Measurements from ENCODE around the gene MVB12B. TPM values are rescaled to one million over a fixed set of nuclear protein-coding genes. Genes with fewer than 3 reads are reported as not detected.

The MVB12B gene
- total and polyA plus RNA-seq, 2 of the 8 experiments (the other 6 are each of a cell fraction or from before 2014, with no cell fraction given) = 2.6 to 5.0 TPM

GRCh38 chr9:126508171-126508591 lies 181.6 kb downstream of the MVB12B start:
- Histone ChIP-seq H3K23ac (ENCODE audit: insufficient read length) (no peak overlapping the region), H3K4me1 (replicated peaks in 1 of 4; ENCODE audit: control insufficient read depth in 3 of 4, insufficient read depth in 4 of 4, low read length in 3 of 4) (peaks cover 0 to 4% (median 1%) of the 10 kb centered on the region in 4 experiments; a peak in 4 of 7 replicates), H2BK12ac (ENCODE audit: low read depth, low read length) (no peak overlapping the region), H2AFZ (ENCODE audit: low read length) (no peak overlapping the region), H3K14ac (ENCODE audit: insufficient read length) (no peak overlapping the region), H3K79me1 (ENCODE audit: low read depth, low read length) (no peaks in the 10 kb centered on the region), H4K20me1 (replicated peaks in 1 of 2; ENCODE audit: control insufficient read depth in 1 of 2, insufficient read depth in 2 of 2, low read length in 2 of 2) (no peaks in the 10 kb centered on the region), H3K36me3 (ENCODE audit: control insufficient read depth in 2 of 4, insufficient read depth in 4 of 4, low read length in 3 of 4) (no peaks in the 10 kb centered on the region; a peak in 1 of 8 replicates), H3K18ac (ENCODE audit: extremely low read depth, low read length) (no peak overlapping the region), H2BK15ac (ENCODE audit: low read length) (no peak overlapping the region), H4K8ac (ENCODE audit: extremely low read depth, insufficient read depth, low read length) (no peak overlapping the region; the same call in 1 of the 2 replicates), H2AK5ac (ENCODE audit: low read depth, low read length) (no peak overlapping the region), H3K79me2 (ENCODE audit: control insufficient read depth in 1 of 2, insufficient read depth in 2 of 2, low read length in 2 of 2) (no peaks in the 10 kb centered on the region), H3K9ac (replicated peaks in 1 of 4; ENCODE audit: extremely low read depth in 1 of 4, low read depth in 3 of 4, low read length in 3 of 4) (no peak overlapping the region), H3K27ac (ENCODE audit: low read depth, low read length) (no peak overlapping the region), H3K4me3 (ENCODE audit: extremely low read depth in 1 of 4, insufficient read depth in 2 of 4, low read depth in 3 of 4, low read length in 4 of 4) (no peak overlapping the region), H2BK5ac (ENCODE audit: low read depth, low read length) (no peak overlapping the region), H3K27me3 (replicated peaks in 1 of 4; ENCODE audit: control insufficient read depth in 3 of 4, extremely low read depth in 1 of 4, insufficient read depth in 3 of 4, low read length in 3 of 4) (no peaks in the 10 kb centered on the region; a peak in 3 of 7 replicates), H3K4me2 (ENCODE audit: insufficient read depth in 1 of 2, low read depth in 2 of 2, low read length in 2 of 2) (no peak overlapping the region), H3K23me2 (ENCODE audit: low read depth, low read length) (no peaks in the 10 kb centered on the region), H3K9me3 (ENCODE audit: insufficient read depth in 2 of 2, low read depth in 1 of 2, low read length in 1 of 2) (no peaks in the 10 kb centered on the region), H4K5ac (ENCODE audit: insufficient read length, low read depth, low read length) (no peak overlapping the region), H2BK120ac (replicated peaks; ENCODE audit: low read depth, low read length) (no peak overlapping the region), H3K4ac (replicated peaks; ENCODE audit: insufficient read length, low read depth, low read length) (peak overlapping the region; percentile 78), H4K91ac (replicated peaks; ENCODE audit: insufficient read length, low read length) (no peak overlapping the region), H3K56ac (replicated peaks; ENCODE audit: insufficient read length, low read depth, low read length) (no peak overlapping the region), H2BK20ac (ENCODE audit: low read length) (no peak overlapping the region)
- ChIA-PET CTCF (ENCODE audit: partially characterized antibody) (interaction anchor here (0.6 to 24.3 kb wide), 15 partner anchors 7 to 643 kb away, joined by 3 to 343 read pairs (median 4); no protein-coding TSS in a partner anchor), POLR2A (ENCODE audit: partially characterized antibody) (interaction anchor here (0.6 to 1.2 kb wide), 2 partner anchors 14 to 123 kb away, joined by 3 read pairs; no protein-coding TSS in a partner anchor)
- 90% methylated on average over 12 of the region's 12 CpGs; no CpG with 5 or more reads in 1 of the 2 experiments for WGBS, 2 experiments (ENCODE audit: extremely low coverage in 1 of 2, insufficient coverage in 1 of 2, insufficient read length in 1 of 2, insufficient replicate concordance in 2 of 2, low coverage in 1 of 2, low lambda C conversion rate in 2 of 2, missing lambda C conversion rate in 1 of 2)
- TF ChIP-seq SP4 (IDR thresholded peaks at IDR 0.05; ENCODE audit: low read length) (no peak), CBX5 (IDR thresholded peaks at IDR 0.05; ENCODE audit: low read depth, low read length) (no peak), CEBPB (IDR thresholded peaks at IDR 0.05; ENCODE audit: low read depth, low read length) (no peak), RXRA (IDR thresholded peaks at IDR 0.05; ENCODE audit: insufficient read depth, low read depth, low read length) (no peak), CTBP2 (IDR thresholded peaks at IDR 0.05; ENCODE audit: borderline replicate concordance, insufficient read depth, insufficient read length, low read length) (no peak), KDM4A (IDR thresholded peaks at IDR 0.05; ENCODE audit: low read depth, low read length, severe bottlenecking) (no peak), PHF8 (conservative IDR thresholded peaks at IDR 0.05; ENCODE audit: low read depth, low read length) (no peak), HDAC6 (IDR thresholded peaks at IDR 0.05; ENCODE audit: low read depth, low read length) (no peak)
- no peak for DNase-seq (ENCODE audit: low read depth in 1 of 2, low spot score in 2 of 2)
- FAIRE-seq = no peak
